Body of pancreas (tissue), 4 donors: Measurements from ENCODE around the gene CEP55. TPM values are rescaled to one million over a fixed set of nuclear protein-coding genes. Genes with fewer than 3 reads are reported as not detected.

Source experiments
- ATAC-seq: fragments of 150-250 bp; one replicate; pipeline ENCODE4 v1.9.1; 2016
- DNase-seq, 4 donors: peaks; one replicate each; pipeline ENCODE4 v3.0.0-alpha.2; 2019
- H3K27ac ChIP-seq, 4 donors: fragments of 200-600 bp; sonication (generic); 1 replicate in 3 of 4; 2 replicates in 1 of 4; pipeline versions ENCODE4 v1.5.1 to v1.6.1; 2016 to 2019; ENCODE audit warnings: mild to moderate bottlenecking in 1 of 4, mixed read lengths in 1 of 4, moderate library complexity in 1 of 4
- H3K27me3 ChIP-seq, 2 donors: fragments of 200-600 bp; sonication (generic); one replicate each; pipeline ENCODE4 v1.6.0; 2016; ENCODE audit warnings: mild to moderate bottlenecking in 1 of 2
- H3K36me3 ChIP-seq, 2 donors: fragments of 200-600 bp; sonication (generic); replicated peaks in 1 of 2; 2 replicates each; pipeline ENCODE4 v1.5.1; 2016; ENCODE audit warnings: low read depth in 2 of 2; ENCODE audit not compliant: insufficient read depth in 1 of 2
- H3K4me1 ChIP-seq: fragments of 200-600 bp; sonication (generic); one replicate; pipeline ENCODE4 v1.6.0; 2016
- H3K4me3 ChIP-seq, 2 donors: fragments of 200-600 bp; sonication (generic); 1 replicate in 1 of 2; 2 replicates in 1 of 2; pipeline ENCODE4 v1.5.1; 2016 to 2019
- H3K9me3 ChIP-seq, 3 donors: fragments of 200-600 bp; sonication (generic); 1 replicate in 2 of 3; 2 replicates in 1 of 3; pipeline ENCODE4 v1.5.1; 2016
- POLR2A ChIP-seq, 3 donors: fragments of 450-650 bp; IDR thresholded peaks; one replicate each; pipeline ENCODE4 v1.6.1; 2016; ENCODE audit warnings: antibody characterized with exemption in 3 of 3, mild to moderate bottlenecking in 2 of 3
- WGBS, 2 donors: methylation state at CpG; one replicate each; pipeline ENCODE4 v1.1.5; 2017; 5-methylcytosine and 5-hydroxymethylcytosine counted together
- intact Hi-C: fragments of 100-400 bp; cut with DNase I; formaldehyde crosslinking; loops from one replicate; pipeline ENCODE4 v1.15.1; 2023
- total RNA-seq, 2 donors: library from RNA; depleted of rRNA; stranded (reverse); fragments of >200 nt; gene quantifications; one replicate each; pipeline ENCODE4 v1.1.0, GENCODE V29; 2016
- TF ChIP-seq, protein P1 (sequence below), 7 experiments: fragments of 450-650 bp in 4 of 7; fragments of 200-600 bp in 3 of 7; sonication (generic) in 3 of 7; IDR thresholded peaks; one replicate each; pipeline ENCODE4 v1.5.1; 2016 to 2019; ENCODE audit warnings: antibody characterized with exemption in 7 of 7

The CEP55 gene
- total RNA-seq, 2 donors from 2014 or later, result not detected

DNA sequence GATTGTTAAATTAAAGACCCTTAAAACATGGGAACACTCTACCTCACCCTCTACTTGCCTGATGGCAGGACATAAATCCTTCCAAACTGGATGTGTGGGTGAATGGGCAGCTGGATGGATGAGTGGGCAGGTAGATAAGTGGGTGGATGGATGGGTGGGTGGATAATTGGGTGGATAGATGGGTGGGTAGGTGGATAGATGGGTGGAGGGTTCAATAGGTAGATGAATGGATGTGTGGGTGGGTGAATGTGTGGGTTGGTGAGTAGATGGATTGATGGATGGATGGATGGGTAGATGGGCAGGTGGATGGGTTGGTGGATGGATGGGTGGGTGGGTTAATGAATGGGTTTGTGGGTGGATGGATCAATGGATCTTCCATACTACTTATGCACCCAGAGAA lies 51.1 kb downstream of the CEP55 start:
- Histone ChIP-seq H3K27ac (no peak overlapping the region), H3K9me3 (no peaks in the 10 kb centered on the region), H3K4me3 (no peak overlapping the region), H3K4me1 (no peaks in the 10 kb centered on the region), H3K27me3 (no peaks in the 10 kb centered on the region), H3K36me3 (no peaks in the 10 kb centered on the region)
- DNase-seq, result no peak
- intact Hi-C loops, result no loop called here
- TF ChIP-seq, protein P1, sequence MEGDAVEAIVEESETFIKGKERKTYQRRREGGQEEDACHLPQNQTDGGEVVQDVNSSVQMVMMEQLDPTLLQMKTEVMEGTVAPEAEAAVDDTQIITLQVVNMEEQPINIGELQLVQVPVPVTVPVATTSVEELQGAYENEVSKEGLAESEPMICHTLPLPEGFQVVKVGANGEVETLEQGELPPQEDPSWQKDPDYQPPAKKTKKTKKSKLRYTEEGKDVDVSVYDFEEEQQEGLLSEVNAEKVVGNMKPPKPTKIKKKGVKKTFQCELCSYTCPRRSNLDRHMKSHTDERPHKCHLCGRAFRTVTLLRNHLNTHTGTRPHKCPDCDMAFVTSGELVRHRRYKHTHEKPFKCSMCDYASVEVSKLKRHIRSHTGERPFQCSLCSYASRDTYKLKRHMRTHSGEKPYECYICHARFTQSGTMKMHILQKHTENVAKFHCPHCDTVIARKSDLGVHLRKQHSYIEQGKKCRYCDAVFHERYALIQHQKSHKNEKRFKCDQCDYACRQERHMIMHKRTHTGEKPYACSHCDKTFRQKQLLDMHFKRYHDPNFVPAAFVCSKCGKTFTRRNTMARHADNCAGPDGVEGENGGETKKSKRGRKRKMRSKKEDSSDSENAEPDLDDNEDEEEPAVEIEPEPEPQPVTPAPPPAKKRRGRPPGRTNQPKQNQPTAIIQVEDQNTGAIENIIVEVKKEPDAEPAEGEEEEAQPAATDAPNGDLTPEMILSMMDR (IDR thresholded peaks at IDR 0.05), result no peak
- TF ChIP-seq POLR2A (IDR thresholded peaks at IDR 0.05), result no peak
- no peak for ATAC-seq

DNA sequence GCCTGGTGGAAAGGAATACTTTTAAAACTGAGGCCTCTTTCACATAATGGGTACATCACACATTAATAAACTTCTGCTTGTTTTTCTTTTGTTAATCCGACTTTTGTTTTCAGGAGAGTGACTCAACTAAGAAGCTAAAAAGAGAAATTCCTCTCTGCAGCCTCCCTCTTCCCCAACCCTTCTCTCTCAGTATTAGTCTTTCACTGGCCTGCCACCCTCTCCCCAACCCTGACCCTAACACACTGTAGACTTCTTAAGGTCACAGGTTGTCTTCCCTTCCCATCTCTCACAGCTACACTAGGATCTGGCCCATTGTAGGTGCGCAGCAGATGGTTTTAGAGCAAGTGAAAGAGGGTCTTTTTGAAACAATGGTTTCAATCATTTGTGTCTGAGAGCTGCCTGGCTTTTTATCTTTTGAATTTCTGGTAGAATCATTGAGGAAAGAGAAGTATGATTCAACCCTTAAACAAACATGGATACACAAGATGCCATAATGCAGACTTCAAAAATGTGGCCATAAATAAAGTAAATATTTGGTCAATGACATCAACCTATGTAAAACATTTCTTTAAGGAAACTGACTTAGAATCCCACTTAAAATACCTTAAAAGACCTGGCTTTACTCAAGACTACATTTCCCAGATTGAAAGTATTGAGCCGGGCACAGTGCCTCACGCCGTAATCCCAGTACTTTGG lies 52.1 kb downstream of the CEP55 start:
- H3K9me3 ChIP-seq, result no peaks in the 10 kb centered on the region
- H3K4me1 ChIP-seq, result no peaks in the 10 kb centered on the region
- intact Hi-C loops, result no loop called here
- H3K27ac ChIP-seq, result no peak overlapping the region
- no peaks in the 10 kb centered on the region for H3K27me3 ChIP-seq
- H3K4me3 ChIP-seq, result no peak overlapping the region
- H3K36me3 ChIP-seq, result no peaks in the 10 kb centered on the region
- ATAC-seq (no peak), DNase-seq (no peak)
- TF ChIP-seq, protein P1 (IDR thresholded peaks at IDR 0.05), result no peak
- TF ChIP-seq POLR2A (IDR thresholded peaks at IDR 0.05), result no peak
- 83 to 84% methylated on average over 5 of the region's 5 CpGs for WGBS, 2 donors

DNA sequence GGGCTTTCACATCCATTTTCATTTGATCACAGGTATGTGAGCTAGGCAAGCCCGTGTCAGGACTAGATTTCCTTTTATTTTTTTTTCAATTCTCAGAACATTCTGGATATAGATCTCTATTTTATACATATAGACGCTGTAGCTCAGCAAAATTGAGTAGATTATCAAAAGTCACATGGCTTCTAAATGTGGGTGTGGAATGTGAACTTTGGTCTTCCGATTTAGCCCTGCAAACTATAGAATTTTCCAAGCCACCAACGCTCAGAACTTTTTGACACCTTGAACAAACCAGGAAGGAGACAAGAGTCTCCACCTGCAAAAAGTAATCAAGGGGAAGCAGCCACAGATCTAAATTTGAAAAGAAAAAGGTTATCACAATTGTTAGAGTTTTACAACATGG lies 54.2 kb downstream of the CEP55 start:
- H3K4me3 ChIP-seq, result no peak overlapping the region
- no peaks in the 10 kb centered on the region for H3K27me3 ChIP-seq
- no peaks in the 10 kb centered on the region for H3K36me3 ChIP-seq
- DNase-seq (no peak), ATAC-seq (no peak)
- intact Hi-C loops, result loop anchor here (10.0 kb wide), 2 partner anchors 124 to 304 kb away; no protein-coding TSS in a partner anchor
- TF ChIP-seq, protein P1 (IDR thresholded peaks at IDR 0.05), result no peak
- TF ChIP-seq POLR2A (IDR thresholded peaks at IDR 0.05), result no peak
- no peaks in the 10 kb centered on the region for H3K4me1 ChIP-seq
- 61 to 68% methylated on average over 4 of the region's 4 CpGs for WGBS, 2 donors
- H3K9me3 ChIP-seq, result no peaks in the 10 kb centered on the region
- H3K27ac ChIP-seq, result no peak overlapping the region

DNA sequence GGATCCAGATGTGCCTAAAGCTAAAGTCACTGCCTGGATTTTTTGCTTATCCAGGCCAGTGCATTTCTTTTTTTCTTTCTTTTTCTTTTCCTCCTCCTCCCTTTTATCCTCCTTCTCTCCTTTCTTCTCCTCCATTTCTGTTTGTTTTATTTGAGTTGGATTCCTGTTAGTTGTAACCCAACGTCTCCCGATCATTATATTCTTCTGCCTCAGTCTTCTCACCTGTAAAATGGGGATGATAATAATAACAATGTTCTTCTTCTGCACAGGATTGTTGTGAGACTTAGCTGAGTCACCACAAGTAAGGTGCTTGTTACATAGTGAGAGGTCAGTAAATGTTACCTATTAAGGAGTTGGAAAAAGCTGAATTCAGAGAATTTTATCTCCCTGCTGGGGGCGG lies 56.4 kb downstream of the CEP55 start:
- no peaks in the 10 kb centered on the region for H3K27me3 ChIP-seq
- no peak overlapping the region for H3K4me3 ChIP-seq
- H3K27ac ChIP-seq, result no peak overlapping the region
- 82 to 84% methylated on average over 3 of the region's 3 CpGs for WGBS, 2 donors
- TF ChIP-seq, protein P1 (IDR thresholded peaks at IDR 0.05), result no peak
- no peak for TF ChIP-seq POLR2A (IDR thresholded peaks at IDR 0.05)
- no peak for ATAC-seq
- no peaks in the 10 kb centered on the region for H3K36me3 ChIP-seq
- intact Hi-C loops, result loop anchor here (10.0 kb wide), 2 partner anchors 122 to 302 kb away; no protein-coding TSS in a partner anchor
- H3K4me1 ChIP-seq, result no peaks in the 10 kb centered on the region
- no peak for DNase-seq
- no peaks in the 10 kb centered on the region for H3K9me3 ChIP-seq
